Panc1 (cell line): ENCODE measurements around the gene HSDL1. TPM values are rescaled to one million over a fixed set of nuclear protein-coding genes. Genes with fewer than 3 reads are reported as not detected.

Experiments
- ATAC-seq: fragments of 200-7000 bp; cut with Tn5 transposase; 2 replicates; pipeline ENCODE4 v1.9.1; 2020; ENCODE audit warnings: mild to moderate bottlenecking, moderate library complexity
- BruUV-seq: library from RNA; stranded (reverse); fragments of 400-500 nt; replicated peaks from 2 replicates; lab custom pipeline; 2021; lab: Mats Ljungman, UMichigan
- CTCF ChIA-PET: fragments of 300-600 bp; sonication (Branson Sonifier 250); formaldehyde crosslinking; loops from one replicate; lab custom pipeline; 2022; ENCODE audit warnings: antibody characterized with exemption; lab: Charles Lee
- POLR2A ChIA-PET: fragments of 300-600 bp; sonication (Branson Sonifier 250); formaldehyde crosslinking; loops from one replicate; lab custom pipeline; 2022; ENCODE audit warnings: antibody characterized with exemption; lab: Charles Lee
- DNase-seq: peaks from one replicate; pipeline ENCODE4 v3.0.0-alpha.2; 2010; ENCODE audit warnings: low read depth, low spot score
- H3K27ac ChIP-seq: 2 replicates; pipeline ENCODE4 v1.5.1; 2011; ENCODE audit warnings: mild to moderate bottlenecking, low read length, inconsistent platforms
- H3K27me3 ChIP-seq: fragments of 200-500 bp; sonication (Bioruptor generic); 2 replicates; pipeline ENCODE4 v1.6.0; 2014; ENCODE audit warnings: low read length, inconsistent platforms; ENCODE audit not compliant: control insufficient read depth, insufficient read depth
- H3K36me3 ChIP-seq: fragments of 200-500 bp; sonication (Bioruptor generic); 2 replicates; pipeline ENCODE4 v1.5.1; 2014; ENCODE audit warnings: inconsistent platforms, mild to moderate bottlenecking, low read length, moderate library complexity; ENCODE audit not compliant: control insufficient read depth, insufficient read depth
- H3K4me1 ChIP-seq: 2 replicates; pipeline ENCODE4 v1.5.1; 2011; ENCODE audit warnings: inconsistent platforms, mild to moderate bottlenecking, low read length, moderate library complexity; ENCODE audit not compliant: control insufficient read depth, insufficient read depth
- H3K4me3 ChIP-seq, 2 experiments: 2 replicates each; pipeline ENCODE4 v1.5.1; 2011 to 2012; ENCODE audit warnings: low read depth in 2 of 2, low read length in 2 of 2, mild to moderate bottlenecking in 2 of 2, inconsistent platforms in 1 of 2, moderate library complexity in 1 of 2
- H3K9me3 ChIP-seq: fragments of 200-500 bp; sonication (Bioruptor generic); 2 replicates; pipeline ENCODE4 v1.5.1; 2014; ENCODE audit warnings: low read depth, mild to moderate bottlenecking, inconsistent platforms, low read length, moderate library complexity; ENCODE audit not compliant: control insufficient read depth, insufficient read depth
- POLR2AphosphoS5 ChIP-seq: IDR thresholded peaks from 2 replicates; pipeline ENCODE4 v1.6.1; 2012; ENCODE audit warnings: mild to moderate bottlenecking, low read depth, low read length, moderate library complexity
- SIN3A ChIP-seq: IDR thresholded peaks from 2 replicates; pipeline ENCODE4 v1.6.1; 2012; ENCODE audit warnings: low read depth, mild to moderate bottlenecking, low read length, moderate library complexity, borderline replicate concordance; ENCODE audit not compliant: insufficient read depth
- TCF7L2 ChIP-seq: IDR thresholded peaks from 2 replicates; pipeline ENCODE4 v1.6.1; 2011; ENCODE audit warnings: mild to moderate bottlenecking, low read depth, low read length, inconsistent platforms
- in situ Hi-C: cut with HindIII; loops from 2 replicates; pipeline ENCODE4 v1.10.0; 2016; ENCODE audit warnings: low sequenced_read_pairs, low pct_unique_long_range_greater_than_20kb
- intact Hi-C: fragments of 100-400 bp; cut with micrococcal nuclease; formaldehyde crosslinking; loops from one replicate; pipeline ENCODE4 v1.10.0; 2022; ENCODE audit not compliant: unreplicated experiment
- total RNA-seq: library from RNA; stranded (reverse); gene quantifications from one replicate; pipeline ENCODE4 v1.2.1, GENCODE V29; 2021; ENCODE audit not compliant: unreplicated experiment
- TF ChIP-seq, protein P1 (sequence below), 2 experiments: IDR thresholded peaks; 2 replicates each; pipeline ENCODE4 v1.6.1; 2011 to 2012; ENCODE audit warnings: low read depth in 2 of 2, control low read depth in 1 of 2, low read length in 1 of 2, mild to moderate bottlenecking in 1 of 2, moderate library complexity in 1 of 2; ENCODE audit not compliant: insufficient read depth in 1 of 2
- TF ChIP-seq, protein P2 (sequence below): fragments of 450-650 bp; IDR thresholded peaks from 2 replicates; pipeline ENCODE4 v1.5.1; 2017; ENCODE audit warnings: mild to moderate bottlenecking

HSDL1 gene
- total RNA-seq, 1 experiment from 2014 or later, result 24.6 TPM

DNA sequence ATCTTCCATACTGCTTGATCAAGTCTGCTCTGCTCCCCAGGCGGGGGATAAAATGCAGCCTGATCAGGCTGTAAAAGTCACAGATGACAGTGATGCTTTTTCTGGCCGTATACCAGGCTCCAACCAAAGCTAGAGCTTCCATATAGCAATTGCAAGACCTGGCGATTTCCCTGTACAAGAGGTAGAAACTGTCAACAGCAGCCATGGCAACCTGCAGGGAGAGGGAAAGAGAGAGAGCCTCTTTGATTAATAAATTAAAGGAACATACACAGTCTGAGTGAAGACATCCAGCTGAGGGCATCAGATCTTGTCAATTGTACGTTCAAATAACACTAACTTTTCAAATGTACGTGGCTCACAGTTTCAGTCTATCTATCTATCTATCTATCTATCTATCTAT lies 13.9 kb downstream of the HSDL1 start:
- Histone ChIP-seq H3K9me3 (no peaks in the 10 kb centered on the region), H3K27me3 (no peaks in the 10 kb centered on the region), H3K27ac (no peak overlapping the region), H3K4me3 (no peak overlapping the region), H3K36me3 (no peaks in the 10 kb centered on the region), H3K4me1 (no peaks in the 10 kb centered on the region)
- intact Hi-C loops, result no loop called here
- TF ChIP-seq, protein P1, sequence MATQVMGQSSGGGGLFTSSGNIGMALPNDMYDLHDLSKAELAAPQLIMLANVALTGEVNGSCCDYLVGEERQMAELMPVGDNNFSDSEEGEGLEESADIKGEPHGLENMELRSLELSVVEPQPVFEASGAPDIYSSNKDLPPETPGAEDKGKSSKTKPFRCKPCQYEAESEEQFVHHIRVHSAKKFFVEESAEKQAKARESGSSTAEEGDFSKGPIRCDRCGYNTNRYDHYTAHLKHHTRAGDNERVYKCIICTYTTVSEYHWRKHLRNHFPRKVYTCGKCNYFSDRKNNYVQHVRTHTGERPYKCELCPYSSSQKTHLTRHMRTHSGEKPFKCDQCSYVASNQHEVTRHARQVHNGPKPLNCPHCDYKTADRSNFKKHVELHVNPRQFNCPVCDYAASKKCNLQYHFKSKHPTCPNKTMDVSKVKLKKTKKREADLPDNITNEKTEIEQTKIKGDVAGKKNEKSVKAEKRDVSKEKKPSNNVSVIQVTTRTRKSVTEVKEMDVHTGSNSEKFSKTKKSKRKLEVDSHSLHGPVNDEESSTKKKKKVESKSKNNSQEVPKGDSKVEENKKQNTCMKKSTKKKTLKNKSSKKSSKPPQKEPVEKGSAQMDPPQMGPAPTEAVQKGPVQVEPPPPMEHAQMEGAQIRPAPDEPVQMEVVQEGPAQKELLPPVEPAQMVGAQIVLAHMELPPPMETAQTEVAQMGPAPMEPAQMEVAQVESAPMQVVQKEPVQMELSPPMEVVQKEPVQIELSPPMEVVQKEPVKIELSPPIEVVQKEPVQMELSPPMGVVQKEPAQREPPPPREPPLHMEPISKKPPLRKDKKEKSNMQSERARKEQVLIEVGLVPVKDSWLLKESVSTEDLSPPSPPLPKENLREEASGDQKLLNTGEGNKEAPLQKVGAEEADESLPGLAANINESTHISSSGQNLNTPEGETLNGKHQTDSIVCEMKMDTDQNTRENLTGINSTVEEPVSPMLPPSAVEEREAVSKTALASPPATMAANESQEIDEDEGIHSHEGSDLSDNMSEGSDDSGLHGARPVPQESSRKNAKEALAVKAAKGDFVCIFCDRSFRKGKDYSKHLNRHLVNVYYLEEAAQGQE (IDR thresholded peaks at IDR 0.05; ENCODE audit: insufficient read depth in 1 of 2, low read depth in 2 of 2, low read length in 1 of 2), result no peak
- TF ChIP-seq SIN3A (no peak), POLR2AphosphoS5 (no peak), TCF7L2 (no peak)
- TF ChIP-seq, protein P2, sequence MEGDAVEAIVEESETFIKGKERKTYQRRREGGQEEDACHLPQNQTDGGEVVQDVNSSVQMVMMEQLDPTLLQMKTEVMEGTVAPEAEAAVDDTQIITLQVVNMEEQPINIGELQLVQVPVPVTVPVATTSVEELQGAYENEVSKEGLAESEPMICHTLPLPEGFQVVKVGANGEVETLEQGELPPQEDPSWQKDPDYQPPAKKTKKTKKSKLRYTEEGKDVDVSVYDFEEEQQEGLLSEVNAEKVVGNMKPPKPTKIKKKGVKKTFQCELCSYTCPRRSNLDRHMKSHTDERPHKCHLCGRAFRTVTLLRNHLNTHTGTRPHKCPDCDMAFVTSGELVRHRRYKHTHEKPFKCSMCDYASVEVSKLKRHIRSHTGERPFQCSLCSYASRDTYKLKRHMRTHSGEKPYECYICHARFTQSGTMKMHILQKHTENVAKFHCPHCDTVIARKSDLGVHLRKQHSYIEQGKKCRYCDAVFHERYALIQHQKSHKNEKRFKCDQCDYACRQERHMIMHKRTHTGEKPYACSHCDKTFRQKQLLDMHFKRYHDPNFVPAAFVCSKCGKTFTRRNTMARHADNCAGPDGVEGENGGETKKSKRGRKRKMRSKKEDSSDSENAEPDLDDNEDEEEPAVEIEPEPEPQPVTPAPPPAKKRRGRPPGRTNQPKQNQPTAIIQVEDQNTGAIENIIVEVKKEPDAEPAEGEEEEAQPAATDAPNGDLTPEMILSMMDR, result no peak
- BruUV-seq, result no TSS peak
- CTCF ChIA-PET, result no interaction called here
- DNase-seq (no peak), ATAC-seq (no peak)
- POLR2A ChIA-PET, result no interaction called here
- in situ Hi-C loops, result no loop called here

DNA sequence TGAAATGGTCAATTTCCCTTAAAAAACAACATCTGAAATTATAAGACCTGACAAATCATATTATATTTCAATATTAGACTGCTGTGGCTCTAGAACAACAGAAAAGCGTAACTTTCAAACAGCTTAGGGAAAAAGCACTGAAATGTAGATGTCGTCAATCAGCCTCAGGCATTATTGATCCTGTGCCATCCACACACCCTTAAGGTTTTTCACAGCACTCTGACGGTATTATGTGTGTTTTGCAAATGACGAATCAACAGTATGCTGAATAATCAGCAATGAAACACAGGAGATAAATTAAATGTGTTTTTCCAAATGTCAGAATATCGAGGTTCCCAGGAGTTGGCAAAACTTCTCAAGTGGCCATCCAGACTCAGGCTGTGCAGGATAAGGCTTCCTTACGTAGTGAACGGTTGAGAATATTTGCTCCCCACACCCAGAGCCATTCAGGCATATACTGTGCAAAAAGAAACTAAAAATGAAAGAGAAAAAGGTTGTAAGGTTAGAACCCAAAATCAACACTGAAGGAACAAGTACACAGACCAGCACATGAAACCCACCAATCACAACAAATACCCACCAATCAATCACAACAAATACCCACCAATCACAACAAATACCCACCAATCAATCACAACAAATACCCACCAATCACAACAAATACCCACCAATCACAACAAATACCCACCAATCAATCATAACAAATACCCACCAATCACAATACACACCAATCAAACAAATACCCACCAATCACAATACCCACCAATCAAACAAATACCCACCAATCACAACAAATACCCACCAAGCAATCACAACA lies 20.5 kb downstream of the HSDL1 start:
- POLR2A ChIA-PET, result no interaction called here
- Histone ChIP-seq H3K9me3 (no peaks in the 10 kb centered on the region), H3K27me3 (no peaks in the 10 kb centered on the region), H3K4me3 (no peak overlapping the region), H3K36me3 (no peaks in the 10 kb centered on the region), H3K4me1 (no peaks in the 10 kb centered on the region), H3K27ac (no peak overlapping the region)
- TF ChIP-seq TCF7L2, result no peak
- TF ChIP-seq, protein P2, result no peak
- TF ChIP-seq SIN3A, result no peak
- TF ChIP-seq, protein P1 (IDR thresholded peaks at IDR 0.05; ENCODE audit: insufficient read depth in 1 of 2, low read depth in 2 of 2, low read length in 1 of 2), result no peak
- no peak for TF ChIP-seq POLR2AphosphoS5
- BruUV-seq, result no TSS peak
- intact Hi-C loops, result no loop called here
- in situ Hi-C loops, result no loop called here
- ATAC-seq (no peak), DNase-seq (no peak)
- CTCF ChIA-PET, result no interaction called here
